ENCODE results near the gene NAPG.
"Not testable (repeated sequence)": the region's sequence is repeated elsewhere in the genome, so short reads cannot be mapped to it uniquely, and the experiment has no call there.

Gene NAPG

GRCh38 chr18:10514601-10515000 lies 11.2 kb upstream of the NAPG start:
- DNase-seq: peak; percentile 56

- DNase-seq: no peak
Observed at GRCh38 chr18:10515456-10515855, 10.4 kb upstream of the NAPG start.

GRCh38 chr18:10516078-10516477 lies 9.7 kb upstream of the NAPG start:
- no peak for DNase-seq

- no peak for DNase-seq
Observed at GRCh38 chr18:10518595-10519255, 7.1 kb upstream of the NAPG start.

- no peak for DNase-seq
Observed at GRCh38 chr18:10519366-10519765, 6.5 kb upstream of the NAPG start.

GRCh38 chr18:10519999-10520935 lies 5.6 kb upstream of the NAPG start:
- DNase-seq: peak; percentile 86

GRCh38 chr18:10521566-10521965 lies 4.3 kb upstream of the NAPG start:
- no peak for DNase-seq

- DNase-seq: no peak
Observed at GRCh38 chr18:10522574-10522973, 3.3 kb upstream of the NAPG start.

- no peak for DNase-seq
Observed at GRCh38 chr18:10523544-10523943, 2.3 kb upstream of the NAPG start.

- DNase-seq: no peak
Observed at GRCh38 chr18:10524507-10525370, 1.1 kb upstream of the NAPG start.

GRCh38 chr18:10525371-10525691 lies 496 bp upstream of the NAPG start:
- no peak for DNase-seq

- no peak for DNase-seq
Observed at GRCh38 chr18:10526561-10526949, 728 bp downstream of the NAPG start.

- no peak for DNase-seq
Observed at GRCh38 chr18:10528439-10528838, 2.6 kb downstream of the NAPG start.

- DNase-seq: no peak
Observed at GRCh38 chr18:10530002-10530401, 4.2 kb downstream of the NAPG start.

- DNase-seq: no peak
Observed at GRCh38 chr18:10530852-10531251, 5.0 kb downstream of the NAPG start.

GRCh38 chr18:10533111-10533510 lies 7.3 kb downstream of the NAPG start:
- no peak for DNase-seq

- no peak for DNase-seq
Observed at GRCh38 chr18:10536280-10536679, 10.5 kb downstream of the NAPG start.

GRCh38 chr18:10537765-10538164 lies 11.9 kb downstream of the NAPG start:
- no peak for DNase-seq

- DNase-seq: not testable (repeated sequence)
Observed at GRCh38 chr18:10539124-10539523, 13.3 kb downstream of the NAPG start.

- DNase-seq: no peak
Observed at GRCh38 chr18:10543277-10543676, 17.4 kb downstream of the NAPG start.

- DNase-seq: no peak
Observed at GRCh38 chr18:10544093-10544748, 18.4 kb downstream of the NAPG start.

GRCh38 chr18:10546557-10547300 lies 20.9 kb downstream of the NAPG start:
- no peak for DNase-seq
